K562 (cell line): Measurements from ENCODE around the gene MAP1LC3B. TPM values are rescaled to one million over a fixed set of nuclear protein-coding genes. Genes with fewer than 3 reads are reported as not detected.

Experiments
- ATF3 ChIP-seq, 2 experiments: fragments of 450-650 bp in 1 of 2; sonication (generic) in 1 of 2; formaldehyde crosslinking in 1 of 2; IDR thresholded peaks in 1 of 2; conservative IDR thresholded peaks in 1 of 2; 2 replicates each; pipeline versions ENCODE4 v1.6.1 to v1.8.1; 2016 to 2023; ENCODE audit warnings: mild to moderate bottlenecking in 2 of 2, moderate library complexity in 2 of 2, inconsistent platforms in 1 of 2, missing genetic modification reagents in 1 of 2
- DACH1 ChIP-seq: fragments of 450-650 bp; IDR thresholded peaks from 2 replicates; pipeline ENCODE4 v1.6.1; 2018; ENCODE audit not compliant: partially characterized antibody
- DDX20 ChIP-seq: fragments of 450-650 bp; IDR thresholded peaks from 2 replicates; pipeline ENCODE4 v1.6.1; 2016; ENCODE audit warnings: missing genetic modification characterization, low read depth, mild to moderate bottlenecking, missing compliant biosample characterization, moderate library complexity
- EGR1 ChIP-seq: fragments of 450-650 bp; conservative IDR thresholded peaks from 2 replicates; pipeline ENCODE4 v1.6.1; 2017; ENCODE audit warnings: mild to moderate bottlenecking
- FOXK2 ChIP-seq, 2 experiments: fragments of 450-650 bp; IDR thresholded peaks in 1 of 2; conservative IDR thresholded peaks in 1 of 2; 2 replicates each; pipeline ENCODE4 v1.6.1; 2016; ENCODE audit warnings: low read depth in 2 of 2, mild to moderate bottlenecking in 1 of 2
- HDAC8 ChIP-seq: fragments of 450-650 bp; IDR thresholded peaks from 2 replicates; pipeline ENCODE4 v1.6.1; 2016; ENCODE audit warnings: mild to moderate bottlenecking, missing genetic modification characterization, moderate library complexity, missing compliant biosample characterization
- IRF9 ChIP-seq: fragments of 450-650 bp; IDR thresholded peaks from 2 replicates; pipeline ENCODE4 v1.6.1; 2016; ENCODE audit warnings: missing biosample characterization, missing genetic modification characterization
- L3MBTL2 ChIP-seq: fragments of 450-650 bp; IDR thresholded peaks from 2 replicates; pipeline ENCODE4 v1.6.1; 2016; ENCODE audit warnings: mild to moderate bottlenecking, moderate library complexity
- MBD2 ChIP-seq: sonication (generic); IDR thresholded peaks from 2 replicates; pipeline ENCODE4 v1.6.1; 2016; ENCODE audit warnings: low read depth, borderline replicate concordance
- MCM5 ChIP-seq: fragments of 450-650 bp; IDR thresholded peaks from 2 replicates; pipeline ENCODE4 v1.6.1; 2016; ENCODE audit warnings: low read depth
- MNT ChIP-seq, 2 experiments: fragments of 450-650 bp; conservative IDR thresholded peaks; 2 replicates each; pipeline ENCODE4 v1.6.1; 2017; ENCODE audit warnings: mild to moderate bottlenecking in 2 of 2, moderate library complexity in 2 of 2
- POLR2AphosphoS5 ChIP-seq: IDR thresholded peaks from 2 replicates; pipeline ENCODE4 v1.6.1; 2011; ENCODE audit warnings: mild to moderate bottlenecking, low read depth, low read length, moderate library complexity; ENCODE audit not compliant: control insufficient read depth, insufficient read depth
- RUNX1 ChIP-seq: sonication (generic); IDR thresholded peaks from 2 replicates; pipeline ENCODE4 v1.6.1; 2016; ENCODE audit warnings: antibody characterized with exemption, low read depth
- TCF7 ChIP-seq: sonication (generic); IDR thresholded peaks from 2 replicates; pipeline ENCODE4 v1.6.1; 2016; ENCODE audit warnings: antibody characterized with exemption, borderline replicate concordance
- ZFP91 ChIP-seq: sonication (generic); formaldehyde crosslinking; IDR thresholded peaks from 2 replicates; pipeline ENCODE4 v1.8.0; 2022; ENCODE audit warnings: mild to moderate bottlenecking, missing genetic modification reagents
- ZMIZ1 ChIP-seq, 2 experiments: fragments of 150-350 bp in 1 of 2; IDR thresholded peaks; 2 replicates each; pipeline ENCODE4 v1.6.1; 2012 to 2016; ENCODE audit warnings: low read depth in 2 of 2, low read length in 2 of 2, mild to moderate bottlenecking in 1 of 2, moderate library complexity in 1 of 2
- polyA plus RNA-seq, 8 experiments: library from polyadenylated mRNA; depleted of rRNA in 4 of 8; stranded (reverse) in 5 of 8; unstranded in 3 of 8; fragments of >200 nt; fragmentation: Nextera tagmentation in 2 of 8; fragmentation: Illumina TruSeq in 1 of 8; extraction: Ambion mirVana in 2 of 8; extraction: Trizol in 1 of 8; gene quantifications; 2 replicates each; pipeline versions ENCODE4 v1.2.1 to v1.2.3, GENCODE V29; 2011 to 2014; ENCODE audit warnings: inconsistent platforms in 1 of 8, missing spikeins in 1 of 8
- total RNA-seq, 7 experiments: library from RNA; depleted of rRNA in 6 of 7; stranded (reverse); fragments of >200 nt in 6 of 7; fragmentation: Illumina TruSeq in 2 of 7; extraction: Trizol in 2 of 7; gene quantifications; 2 replicates each; pipeline versions ENCODE4 v1.2.1 to v1.2.3, GENCODE V29; 2011 to 2021; ENCODE audit warnings: low replicate concordance in 1 of 7

Gene MAP1LC3B
- total and polyA plus RNA-seq, 9 of the 15 experiments (the other 6 are each of a cell fraction or from before 2014, with no cell fraction given), result 16.0 to 81.5 (median 36.7) TPM

- TF ChIP-seq ZFP91 (CRISPR knock-in tag) (no peak), MCM5 (no peak), ZMIZ1 (IDR thresholded peaks at IDR 0.05; ENCODE audit: low read depth in 2 of 2, low read length in 2 of 2) (peak in 1 of 2 experiments; percentile 14; a peak in 1 of 4 replicates), TCF7 (no peak), L3MBTL2 (peak; percentile 87), HDAC8 (tag) (peak; percentile 84; the same call in 1 of the 2 replicates), FOXK2 (conservative IDR thresholded peaks at IDR 0.05 in 1 of 2, IDR thresholded peaks at IDR 0.05 in 1 of 2; ENCODE audit: low read depth in 2 of 2) (peak; percentile 98 to 99), MNT (conservative IDR thresholded peaks at IDR 0.05) (peak; percentile 99), IRF9 (tag) (peak; percentile 89), MBD2 (peak; percentile 94), DDX20 (tag) (peak; percentile 75), EGR1 (no peak), POLR2AphosphoS5 (peak; percentile 64), DACH1 (peak; percentile 7), RUNX1 (no peak), ATF3 (IDR thresholded peaks at IDR 0.05) (peak; percentile 100), ATF3 (CRISPR knock-in tag; conservative IDR thresholded peaks at IDR 0.05) (peak; percentile 92; the same call in 1 of the 2 replicates)
Observed at GRCh38 chr16:87387942-87388817, 4.0 kb upstream of the MAP1LC3B start (continued).
